Kidney epithelial cell (primary cell): ENCODE results near the gene ARHGAP24. TPM values are rescaled to one million over a fixed set of nuclear protein-coding genes. Genes with fewer than 3 reads are reported as not detected.

ENCODE experiments used
- DNase-seq: peaks from one replicate; pipeline ENCODE4 v3.0.0-alpha.2; 2010; ENCODE audit warnings: low read depth
- H3K27me3 ChIP-seq: 2 replicates; pipeline ENCODE4 v1.6.0; 2011; ENCODE audit warnings: low read length; ENCODE audit not compliant: control insufficient read depth, insufficient read depth
- H3K36me3 ChIP-seq: 2 replicates; pipeline ENCODE4 v1.5.1; 2011; ENCODE audit warnings: low read length; ENCODE audit not compliant: control insufficient read depth, insufficient read depth
- H3K4me3 ChIP-seq: 2 replicates; pipeline ENCODE4 v1.5.1; 2011; ENCODE audit warnings: low read depth, mild to moderate bottlenecking, control low read depth, low read length
- total RNA-seq: library from RNA; depleted of rRNA; stranded (reverse); fragments of >200 nt; gene quantifications from 2 replicates; pipeline ENCODE4 v1.2.3, GENCODE V29; 2015
- TF ChIP-seq, protein P1 (sequence below): IDR thresholded peaks from 2 replicates; pipeline ENCODE4 v1.5.1; 2011; ENCODE audit warnings: mild to moderate bottlenecking, moderate library complexity, low read length, control low read depth, inconsistent platforms; ENCODE audit not compliant: insufficient read depth, poor library complexity, severe bottlenecking

Gene ARHGAP24
- total RNA-seq, 1 donor from 2014 or later, result 9.6 TPM

GRCh38 chr4:85600501-85600900, 125.6 kb downstream of the ARHGAP24 start:
- Histone ChIP-seq H3K4me3 (no peak overlapping the region), H3K27me3 (no peaks in the 10 kb centered on the region), H3K36me3 (no peaks in the 10 kb centered on the region)
- no peak for DNase-seq
- TF ChIP-seq, protein P1, sequence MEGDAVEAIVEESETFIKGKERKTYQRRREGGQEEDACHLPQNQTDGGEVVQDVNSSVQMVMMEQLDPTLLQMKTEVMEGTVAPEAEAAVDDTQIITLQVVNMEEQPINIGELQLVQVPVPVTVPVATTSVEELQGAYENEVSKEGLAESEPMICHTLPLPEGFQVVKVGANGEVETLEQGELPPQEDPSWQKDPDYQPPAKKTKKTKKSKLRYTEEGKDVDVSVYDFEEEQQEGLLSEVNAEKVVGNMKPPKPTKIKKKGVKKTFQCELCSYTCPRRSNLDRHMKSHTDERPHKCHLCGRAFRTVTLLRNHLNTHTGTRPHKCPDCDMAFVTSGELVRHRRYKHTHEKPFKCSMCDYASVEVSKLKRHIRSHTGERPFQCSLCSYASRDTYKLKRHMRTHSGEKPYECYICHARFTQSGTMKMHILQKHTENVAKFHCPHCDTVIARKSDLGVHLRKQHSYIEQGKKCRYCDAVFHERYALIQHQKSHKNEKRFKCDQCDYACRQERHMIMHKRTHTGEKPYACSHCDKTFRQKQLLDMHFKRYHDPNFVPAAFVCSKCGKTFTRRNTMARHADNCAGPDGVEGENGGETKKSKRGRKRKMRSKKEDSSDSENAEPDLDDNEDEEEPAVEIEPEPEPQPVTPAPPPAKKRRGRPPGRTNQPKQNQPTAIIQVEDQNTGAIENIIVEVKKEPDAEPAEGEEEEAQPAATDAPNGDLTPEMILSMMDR, result no peak

DNA sequence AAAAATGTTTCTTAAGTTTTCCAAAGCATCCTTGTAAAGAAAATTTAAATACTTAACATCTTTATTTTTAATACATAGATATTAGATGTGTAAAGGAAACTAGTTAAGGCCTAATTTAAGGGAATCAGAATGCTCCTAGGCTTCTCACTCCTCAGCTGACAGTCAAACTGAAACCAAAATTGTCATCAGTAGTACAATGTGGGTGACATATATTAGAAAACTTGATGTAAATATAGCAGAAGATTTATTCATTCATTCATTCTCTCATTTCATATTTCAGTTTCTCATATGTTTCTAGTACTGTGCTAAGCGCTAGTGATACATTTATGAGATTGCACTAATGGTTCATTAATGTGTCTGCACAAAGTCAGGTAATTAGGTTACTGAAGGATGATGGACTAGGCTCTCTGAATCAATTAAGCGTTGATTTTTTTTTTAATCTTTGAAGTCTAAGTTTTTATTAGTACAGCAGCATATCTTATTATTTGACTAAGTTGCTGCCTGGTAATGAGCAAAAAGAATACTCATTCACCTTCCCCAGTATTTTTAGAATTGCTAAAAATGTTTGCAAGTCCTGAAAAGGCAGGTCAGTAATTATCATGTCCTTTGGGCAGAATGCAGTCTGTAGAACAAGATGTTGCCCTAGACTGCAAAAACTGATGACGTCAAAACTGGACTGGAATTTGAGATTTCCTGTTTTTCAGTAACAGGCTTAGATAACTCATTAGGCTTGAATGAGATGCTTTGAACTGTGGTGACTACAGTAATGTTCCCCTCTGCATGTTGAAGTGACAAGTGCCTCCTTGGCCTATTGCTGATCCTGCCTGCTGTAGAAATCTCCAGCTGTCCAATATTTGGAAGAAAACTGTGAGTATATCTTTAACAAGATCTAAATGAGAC, 128.7 kb downstream of the ARHGAP24 start:
- Histone ChIP-seq H3K36me3 (no peaks in the 10 kb centered on the region), H3K4me3 (no peak overlapping the region), H3K27me3 (no peaks in the 10 kb centered on the region)
- DNase-seq, result no peak
- TF ChIP-seq, protein P1, result no peak

DNA sequence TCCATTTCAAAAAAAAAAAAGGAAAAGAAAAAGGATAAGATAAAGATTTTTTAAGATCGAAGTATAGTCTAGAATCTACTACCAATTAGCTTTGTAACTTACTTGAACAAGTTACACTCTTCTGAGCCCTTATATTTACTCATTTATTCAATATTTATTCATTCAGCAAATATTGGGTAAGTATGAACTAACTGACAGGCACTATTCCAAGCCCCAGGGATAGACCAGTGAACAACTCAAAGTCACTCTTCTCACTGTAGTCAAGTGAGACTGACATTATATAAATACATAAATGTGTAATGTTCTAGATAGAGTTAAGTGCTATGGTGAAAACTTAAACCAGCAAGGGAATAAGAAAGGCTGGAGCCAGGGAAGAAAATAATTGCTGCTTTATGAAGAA, 131.6 kb downstream of the ARHGAP24 start:
- DNase-seq, result no peak
- H3K4me3 ChIP-seq, result no peak overlapping the region
- no peaks in the 10 kb centered on the region for H3K27me3 ChIP-seq
- TF ChIP-seq, protein P1, result no peak
- no peaks in the 10 kb centered on the region for H3K36me3 ChIP-seq

DNA sequence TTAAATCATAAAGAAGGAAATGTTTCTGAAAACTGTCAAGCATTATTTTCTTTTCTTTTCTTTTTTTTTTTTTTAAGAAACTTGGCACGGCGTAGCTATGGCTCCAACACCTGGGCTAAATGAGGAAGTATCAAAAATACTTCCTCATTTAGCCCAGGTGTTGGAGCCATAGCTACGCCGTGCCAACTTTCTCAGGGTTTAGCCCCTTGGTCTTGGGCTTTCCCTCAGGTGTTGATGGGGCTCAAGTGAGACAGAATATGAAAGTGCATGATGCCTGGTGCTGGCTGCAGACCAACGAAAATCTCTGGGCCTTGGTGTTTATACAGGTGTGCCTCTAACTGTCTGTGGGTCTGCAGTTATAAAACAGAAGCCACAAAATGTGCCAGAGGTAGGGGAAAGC, 132.7 kb downstream of the ARHGAP24 start:
- Histone ChIP-seq H3K4me3 (no peak overlapping the region), H3K27me3 (no peaks in the 10 kb centered on the region), H3K36me3 (no peaks in the 10 kb centered on the region)
- no peak for DNase-seq
- TF ChIP-seq, protein P1, result no peak

GRCh38 chr4:85610450-85610849, 135.5 kb downstream of the ARHGAP24 start:
- no peak for DNase-seq
- no peaks in the 10 kb centered on the region for H3K36me3 ChIP-seq
- no peak overlapping the region for H3K4me3 ChIP-seq
- TF ChIP-seq, protein P1, result no peak
- no peaks in the 10 kb centered on the region for H3K27me3 ChIP-seq
